Midbrain (tissue), 1 donor: ENCODE results near the gene CASP12.

Experiments
- DNase-seq: peaks from one replicate; lab custom pipeline; 2025; lab: John Stamatoyannopoulos, UW

CASP12 gene

DNA sequence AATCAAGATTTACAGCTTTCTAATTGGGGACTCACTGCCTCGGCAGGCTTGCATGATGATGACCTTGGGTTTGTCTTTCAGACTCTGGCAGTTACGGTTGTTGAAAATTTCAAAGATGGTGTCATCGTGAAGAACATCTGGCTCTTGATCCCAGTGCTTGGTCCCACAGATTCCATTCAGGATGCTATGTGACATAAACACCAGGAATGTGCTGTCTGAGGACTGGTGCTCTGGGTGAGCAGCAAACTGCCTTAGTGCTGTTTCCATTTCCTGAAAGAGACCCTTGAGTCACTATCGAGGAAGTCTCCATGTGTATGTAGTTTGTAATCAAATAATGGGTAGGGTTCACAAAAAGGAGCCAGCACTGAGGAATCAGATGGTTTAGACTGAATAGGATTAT lies 7.1 kb downstream of the CASP12 start:
- no peak for DNase-seq

DNA sequence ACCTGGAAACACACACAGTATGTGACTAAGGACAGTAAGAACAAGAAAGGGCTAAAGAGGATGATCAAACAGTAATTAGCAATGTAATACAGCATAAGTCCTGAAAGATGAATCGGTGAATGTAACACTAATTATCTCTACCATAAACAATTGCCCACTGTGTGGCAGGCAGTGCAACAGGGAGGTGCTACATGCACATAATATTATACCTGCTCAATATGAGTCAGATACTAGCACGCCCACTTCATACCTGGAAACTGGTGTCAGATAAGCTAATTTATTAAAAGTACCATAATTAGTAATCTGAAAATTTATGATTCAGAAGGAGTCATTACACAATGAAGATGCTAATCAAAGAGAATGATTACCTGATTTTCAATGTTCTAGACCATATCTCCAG lies 14.9 kb downstream of the CASP12 start:
- no peak for DNase-seq

DNA sequence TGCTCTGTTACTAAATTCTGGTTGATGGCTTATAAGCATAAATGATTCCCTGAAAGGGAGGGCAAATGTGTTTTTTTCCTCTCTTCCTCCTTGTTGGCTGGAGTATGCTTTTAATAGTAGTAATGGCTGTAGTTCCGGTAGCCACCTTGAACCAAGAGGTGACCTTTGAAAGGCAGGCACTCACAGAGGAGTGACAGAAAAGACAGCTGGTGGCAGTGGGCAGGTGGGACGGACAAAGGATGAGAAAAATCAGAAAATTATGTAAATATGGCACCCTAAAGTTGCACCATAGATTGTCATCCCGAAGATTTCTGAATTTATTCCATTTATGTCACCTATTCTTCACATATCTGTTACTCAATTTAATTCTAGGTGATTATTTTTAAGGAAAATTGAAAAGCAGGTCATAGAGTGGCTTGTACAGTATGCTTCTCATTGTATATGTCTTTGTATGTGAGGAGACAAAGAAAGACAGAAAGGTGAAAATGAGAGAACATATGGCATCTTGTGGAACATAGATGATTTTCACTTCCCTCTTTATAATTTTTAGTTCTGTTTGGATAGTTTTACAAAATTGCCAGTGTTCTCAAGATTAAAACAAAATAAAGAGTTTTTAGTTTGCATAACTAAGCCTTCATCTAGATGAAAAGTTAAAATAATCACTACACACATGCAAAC lies 17.0 kb downstream of the CASP12 start:
- no peak for DNase-seq

DNA sequence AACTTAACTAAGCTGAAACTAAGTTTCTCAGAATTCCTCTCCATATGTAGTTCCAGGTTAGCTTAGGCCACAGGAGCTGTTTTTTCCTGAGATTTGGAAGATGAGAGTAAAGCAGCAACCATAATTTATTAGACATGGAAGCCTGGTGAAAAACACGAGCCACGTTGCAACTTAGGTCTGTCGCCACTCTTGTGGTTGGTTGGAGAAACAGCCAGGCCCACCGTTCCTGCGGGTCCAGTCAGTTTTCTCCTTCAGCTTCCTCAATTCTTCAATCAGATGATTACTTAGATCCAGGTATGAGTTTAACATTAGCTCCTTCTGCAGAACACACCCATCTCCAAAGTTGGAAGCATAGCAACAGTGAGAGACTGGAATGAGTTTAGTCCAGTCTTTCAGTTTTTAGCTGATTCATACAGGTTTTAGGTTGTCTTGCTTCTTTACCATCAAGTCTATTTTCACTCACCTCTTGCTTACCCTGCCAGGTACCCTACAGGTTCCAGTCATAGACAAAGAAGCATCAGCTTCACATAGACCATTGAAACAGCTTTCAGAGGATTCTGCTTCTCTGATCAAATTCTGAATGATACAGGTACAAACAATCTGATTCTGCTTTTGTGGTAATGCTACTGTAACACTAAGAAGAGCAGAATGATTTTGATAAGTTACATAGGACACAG lies 18.6 kb downstream of the CASP12 start:
- no peak for DNase-seq

DNA sequence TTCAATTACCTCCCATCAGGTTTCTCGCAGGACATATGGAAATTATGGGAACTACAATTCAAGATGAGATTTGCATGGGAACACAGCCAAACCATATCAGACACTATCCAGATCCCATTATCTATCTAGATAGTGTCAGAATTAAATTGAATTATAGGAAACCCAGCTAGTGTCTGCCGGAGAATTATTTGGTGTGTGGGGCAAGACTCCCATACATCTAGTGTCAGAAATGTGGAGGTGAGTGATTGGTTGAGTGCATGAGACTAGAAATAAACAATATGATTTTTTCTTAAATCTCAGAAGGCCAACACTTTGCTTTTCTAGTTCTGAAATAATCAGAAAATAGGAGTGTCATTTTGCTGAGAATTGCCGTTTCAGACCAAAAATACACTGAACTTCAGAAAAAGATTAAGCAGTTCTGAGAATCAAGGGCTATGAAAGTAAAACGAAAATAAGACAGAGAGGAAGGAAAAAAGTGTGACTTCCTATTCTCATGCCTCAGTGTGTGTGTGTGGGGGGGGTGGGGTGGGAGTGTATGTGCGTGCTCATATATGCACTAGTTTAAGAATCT lies 21.3 kb downstream of the CASP12 start:
- DNase-seq, result no peak

DNA sequence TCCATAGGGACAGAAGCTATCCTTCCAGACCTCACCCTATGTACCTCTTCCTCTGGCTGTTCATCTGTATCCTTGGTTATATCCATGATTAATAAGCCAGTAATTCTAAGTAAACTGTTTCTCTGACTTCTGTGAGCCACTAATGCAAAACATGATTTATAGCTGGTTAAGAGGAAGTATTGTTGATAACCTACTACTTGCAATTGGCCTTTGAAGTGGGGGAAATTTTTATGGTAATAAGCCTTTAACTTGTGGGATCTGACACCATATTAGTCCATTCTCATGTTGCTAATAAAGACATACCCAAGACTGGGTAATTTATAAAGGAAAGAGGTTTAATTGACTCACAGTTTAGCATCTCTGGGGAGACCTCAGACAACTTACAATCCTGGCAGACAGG lies 21.9 kb downstream of the CASP12 start:
- DNase-seq, result no peak

DNA sequence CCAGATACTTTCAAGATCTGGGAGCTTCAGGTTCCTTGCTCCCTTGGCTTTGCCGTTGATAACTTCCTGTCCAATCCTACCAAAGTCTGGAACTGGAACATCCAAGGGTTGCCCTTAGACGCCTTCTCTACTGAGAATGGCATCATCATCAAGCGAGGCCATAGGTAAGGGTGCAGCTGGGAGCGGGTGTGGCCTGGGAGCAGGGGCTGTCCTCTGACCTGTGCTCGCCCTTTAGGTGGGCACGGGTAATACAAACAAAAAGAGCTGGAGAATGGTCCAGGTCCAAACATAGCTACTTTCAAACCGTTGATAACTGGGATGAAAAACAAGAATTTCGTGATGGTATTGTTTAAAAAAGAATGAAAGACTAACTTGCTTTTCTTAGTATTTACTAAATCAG lies 25.0 kb downstream of the CASP12 start:
- DNase-seq, result no peak

DNA sequence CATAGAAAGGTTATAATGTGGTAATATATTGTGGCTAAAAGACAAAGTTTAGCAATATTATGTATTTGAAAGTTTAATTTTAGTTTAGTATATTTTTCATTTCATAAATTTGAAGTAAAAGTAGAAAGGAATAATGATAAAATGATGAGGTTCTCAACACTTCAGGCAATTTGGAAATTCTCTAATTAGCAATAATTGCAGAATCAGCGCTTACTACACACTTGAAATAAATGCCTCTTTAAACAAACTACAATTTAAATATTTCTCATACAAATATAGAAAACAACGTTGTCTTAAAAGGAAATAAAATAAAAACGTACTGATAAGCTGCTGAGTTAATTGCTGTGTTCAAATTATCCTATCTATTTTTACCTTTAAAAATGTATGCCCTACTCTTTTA lies 25.9 kb downstream of the CASP12 start:
- no peak for DNase-seq

DNA sequence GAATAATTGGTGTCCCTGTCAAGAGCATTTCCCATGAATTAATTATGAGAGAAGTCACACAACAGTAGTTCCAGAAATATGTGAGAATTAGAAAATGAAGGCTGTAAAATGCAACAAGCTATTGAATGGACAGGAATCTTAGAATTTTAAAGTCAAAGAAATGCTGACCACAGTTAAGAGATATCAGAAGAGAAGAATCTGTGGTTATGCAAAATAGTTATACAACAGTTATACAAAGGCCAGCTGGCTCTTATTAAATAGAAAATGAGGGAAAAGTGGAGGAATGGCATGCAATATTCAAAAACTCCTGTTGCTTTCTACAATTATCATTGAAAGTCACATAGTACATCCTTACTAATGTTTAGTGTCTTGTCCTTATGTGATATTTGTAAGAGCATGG lies 27.4 kb downstream of the CASP12 start:
- no peak for DNase-seq

DNA sequence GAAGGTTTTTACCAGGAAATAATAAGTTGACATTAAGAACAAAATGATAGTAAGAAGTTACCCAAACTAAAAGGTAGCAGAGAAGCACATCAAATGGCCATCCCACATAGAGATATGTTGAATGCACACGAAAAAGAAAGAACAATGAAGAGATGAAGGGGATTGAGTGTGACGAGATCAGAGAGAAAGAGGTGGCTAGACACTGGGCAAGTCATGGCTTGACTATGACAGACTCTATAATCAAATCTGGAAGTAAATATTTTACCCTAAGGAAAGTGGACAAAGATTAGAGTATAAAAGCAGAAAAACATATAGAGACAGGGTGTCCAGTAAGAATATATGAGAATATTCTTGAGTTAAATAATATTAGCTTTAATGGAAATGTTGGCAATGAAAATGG lies 31.4 kb downstream of the CASP12 start:
- no peak for DNase-seq

DNA sequence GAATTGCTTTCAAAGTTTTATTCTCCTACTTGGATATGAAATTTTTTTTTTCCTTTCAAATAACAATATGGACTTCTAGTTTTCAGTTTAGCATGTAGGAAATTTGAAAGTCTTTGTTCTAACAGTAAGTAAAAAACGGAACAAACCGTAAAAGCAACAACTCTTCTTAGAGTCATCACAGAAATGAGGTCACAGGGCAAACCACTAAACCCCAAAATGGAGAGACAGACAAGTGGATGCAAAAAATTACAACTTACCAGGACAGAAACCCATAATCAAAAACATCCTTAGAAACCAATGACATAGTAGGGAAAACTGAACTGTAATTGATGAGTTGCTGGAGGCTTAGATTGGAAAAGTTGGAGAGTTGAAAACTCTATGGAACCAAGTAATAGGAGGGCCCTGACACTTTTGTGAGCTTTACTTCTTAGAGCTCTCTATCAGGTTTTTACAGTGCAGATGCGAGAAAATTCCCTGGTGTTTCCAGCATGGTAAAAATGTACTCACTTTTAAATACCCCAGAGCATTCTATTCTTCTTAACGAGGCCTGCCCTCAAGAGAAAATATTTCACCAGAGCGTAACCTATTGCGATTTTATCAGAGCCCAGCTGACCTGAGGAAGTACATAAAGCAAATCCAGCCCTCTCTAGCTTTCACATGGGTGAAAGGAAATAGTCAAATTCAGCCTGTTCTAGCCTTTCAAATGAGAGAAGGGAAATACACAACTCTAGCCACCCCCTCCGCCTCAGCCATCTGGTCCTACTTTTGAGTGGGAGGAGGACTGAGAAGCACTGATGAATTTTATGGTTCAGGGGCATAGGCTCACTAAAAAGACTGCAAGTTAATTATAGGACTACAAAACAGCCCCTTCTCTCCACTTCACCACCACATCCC lies 39.1 kb downstream of the CASP12 start:
- no peak for DNase-seq

DNA sequence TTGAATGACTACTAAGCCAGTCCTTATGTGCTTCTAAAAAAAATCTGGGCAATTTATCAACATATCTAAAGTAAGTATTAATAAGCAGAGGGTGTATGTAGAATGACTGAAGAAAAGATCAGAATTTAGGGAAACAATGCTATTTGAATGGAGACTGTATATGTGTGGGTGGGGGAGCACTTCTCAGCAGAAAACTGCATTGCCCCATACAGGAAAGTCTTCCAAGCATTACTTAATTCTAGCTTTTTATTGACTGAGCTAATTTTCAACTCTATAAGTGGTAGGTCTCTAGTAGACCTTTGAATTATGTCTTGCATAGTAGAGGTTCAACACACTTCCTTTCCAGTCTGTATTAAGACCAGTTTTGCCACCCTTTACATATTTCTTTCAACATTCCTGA lies 41.7 kb downstream of the CASP12 start:
- DNase-seq, result no peak

DNA sequence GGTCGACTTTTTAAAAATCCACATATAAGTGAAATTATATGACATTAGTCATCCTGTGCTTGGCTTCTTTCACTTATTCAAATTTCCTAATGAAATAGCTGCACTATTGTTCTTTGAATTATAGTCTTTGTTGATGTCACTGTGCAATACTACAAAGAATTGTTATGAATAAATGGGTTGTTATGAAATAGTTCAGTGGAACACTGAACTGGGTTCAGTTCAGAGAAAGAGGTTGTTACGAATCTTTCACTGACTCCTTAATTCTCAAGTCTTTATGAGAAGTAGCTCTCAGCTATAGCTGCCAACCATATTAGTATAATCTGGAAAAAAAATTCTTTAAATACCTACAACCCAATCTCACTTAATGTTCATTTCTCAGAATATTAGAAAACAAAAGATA lies 42.3 kb downstream of the CASP12 start:
- no peak for DNase-seq

DNA sequence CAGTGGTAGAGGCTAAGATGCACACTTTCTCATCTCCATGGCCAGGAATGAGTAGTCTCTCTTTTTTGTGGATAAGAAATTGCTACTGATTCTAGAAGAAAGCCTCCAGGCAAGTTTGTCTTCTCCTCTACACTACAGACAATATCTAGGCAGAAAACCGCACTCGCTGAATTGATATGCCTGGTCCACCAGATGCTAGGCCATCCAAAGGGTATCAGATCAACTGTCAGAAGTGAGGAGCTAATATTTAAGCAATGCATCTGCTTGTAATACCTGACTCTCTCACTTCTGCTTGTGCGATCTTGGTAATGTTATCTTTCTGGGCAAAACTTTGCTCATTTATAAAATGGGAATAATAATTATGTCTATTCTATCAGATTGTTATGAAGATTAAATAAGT lies 45.0 kb downstream of the CASP12 start:
- no peak for DNase-seq

DNA sequence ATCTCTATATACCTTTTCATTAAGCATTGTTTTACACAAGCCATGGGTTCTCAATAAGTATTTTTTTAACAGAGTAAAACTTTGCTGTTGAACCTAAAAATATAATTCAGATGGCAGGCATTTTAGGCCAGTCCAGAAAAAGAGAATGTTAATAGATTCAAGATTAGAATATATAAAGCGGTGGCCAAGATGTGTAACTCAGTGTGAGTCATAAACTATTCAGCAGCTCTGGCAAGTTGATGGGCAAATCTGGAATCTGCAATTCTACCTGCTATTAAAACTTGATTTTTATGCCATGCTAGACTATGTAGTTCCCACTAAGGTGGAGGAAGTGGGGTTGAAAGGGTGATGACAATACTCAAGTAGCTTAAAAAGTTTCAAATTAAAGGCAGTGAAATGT lies 45.4 kb downstream of the CASP12 start:
- no peak for DNase-seq

DNA sequence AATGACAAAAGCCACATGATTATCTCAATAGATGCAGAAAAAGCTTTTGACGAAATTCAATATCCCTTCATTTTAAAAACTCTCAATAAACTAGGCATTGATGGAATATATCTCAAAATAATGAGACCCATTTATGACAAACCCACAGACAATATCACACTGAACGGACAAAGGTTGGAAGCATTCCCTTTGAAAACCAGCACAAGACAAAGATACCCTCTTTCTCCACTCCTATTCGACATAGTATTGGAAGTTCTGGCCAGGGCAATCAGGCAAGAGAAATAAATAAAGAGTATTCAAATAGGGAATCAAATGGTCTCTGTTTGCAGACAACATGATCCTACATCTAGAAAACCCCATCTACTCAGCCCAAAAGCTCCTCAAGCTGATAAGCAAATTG lies 52.0 kb downstream of the CASP12 start:
- DNase-seq, result peak; percentile 4

DNA sequence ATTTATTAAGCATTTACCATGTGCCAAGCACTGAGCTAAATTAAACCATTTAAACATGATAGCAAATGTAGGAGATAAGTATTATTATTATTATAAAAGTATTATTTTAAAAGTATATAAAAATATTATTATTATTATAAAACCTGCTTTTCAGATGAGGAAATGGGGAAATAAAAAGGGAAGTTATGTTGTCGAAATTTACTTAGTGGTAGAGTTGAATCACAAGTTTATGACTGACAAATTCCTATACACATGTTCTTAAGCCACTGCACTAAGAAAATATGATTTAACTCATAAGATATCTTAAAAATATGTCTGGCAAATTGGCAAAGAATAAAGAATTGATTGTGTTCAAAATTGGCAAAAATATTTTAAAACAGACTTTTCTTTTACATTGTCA lies 53.8 kb downstream of the CASP12 start:
- no peak for DNase-seq

DNA sequence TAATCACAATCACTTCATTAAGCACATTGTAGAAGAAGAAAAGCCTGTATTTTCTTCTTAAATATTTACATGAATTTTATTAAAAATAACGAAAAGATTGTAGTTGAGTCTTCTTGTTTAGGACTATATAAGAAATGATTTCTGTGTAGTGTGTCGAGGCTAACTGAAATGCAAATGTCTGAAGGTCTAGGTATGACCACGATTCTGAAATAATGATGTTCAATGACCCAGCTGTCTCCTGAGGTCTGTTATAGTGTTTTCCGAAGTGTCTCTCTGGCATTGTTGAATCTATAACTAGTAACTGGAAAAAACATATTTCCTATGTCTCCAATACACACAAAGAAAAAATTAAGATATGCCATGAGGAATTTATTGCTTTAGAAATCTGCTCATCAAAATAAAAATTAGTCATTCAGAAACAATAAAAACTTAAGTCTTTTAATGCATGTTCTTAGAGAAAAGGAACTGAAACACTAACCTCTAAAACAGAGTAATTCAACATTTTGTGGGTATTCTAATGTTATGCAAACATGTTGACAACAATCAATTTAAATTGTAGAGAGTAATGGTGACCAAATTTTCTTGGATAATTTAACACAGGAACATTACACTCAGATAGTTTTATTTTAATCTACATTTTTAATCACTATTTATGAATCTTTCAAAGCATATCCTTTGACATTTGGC lies 55.0 kb downstream of the CASP12 start:
- no peak for DNase-seq

DNA sequence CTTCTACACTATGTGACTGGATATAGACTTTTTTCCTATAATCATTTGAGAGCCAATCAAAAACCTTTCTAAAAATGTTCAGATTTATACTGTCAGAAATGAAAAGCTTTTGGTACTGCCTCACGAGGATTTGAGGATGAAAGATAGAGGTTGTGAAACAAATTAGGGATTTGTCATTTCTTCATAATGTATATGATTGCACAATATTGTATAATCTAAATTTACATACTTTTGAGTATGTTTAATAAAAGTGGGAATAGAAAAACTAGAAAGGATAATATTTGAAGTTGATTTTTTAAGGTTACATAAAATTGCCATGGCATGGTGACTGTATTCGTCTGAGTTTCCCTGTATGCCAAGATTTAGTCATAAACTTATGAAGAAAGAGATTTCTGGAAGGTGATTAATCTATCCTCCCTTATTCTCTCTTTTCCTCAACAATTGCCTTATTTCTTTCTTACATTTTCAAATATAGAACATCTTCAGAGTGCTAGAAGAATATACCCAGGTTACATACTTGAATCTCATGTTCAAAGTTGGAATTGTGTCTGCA lies 56.2 kb downstream of the CASP12 start:
- no peak for DNase-seq

DNA sequence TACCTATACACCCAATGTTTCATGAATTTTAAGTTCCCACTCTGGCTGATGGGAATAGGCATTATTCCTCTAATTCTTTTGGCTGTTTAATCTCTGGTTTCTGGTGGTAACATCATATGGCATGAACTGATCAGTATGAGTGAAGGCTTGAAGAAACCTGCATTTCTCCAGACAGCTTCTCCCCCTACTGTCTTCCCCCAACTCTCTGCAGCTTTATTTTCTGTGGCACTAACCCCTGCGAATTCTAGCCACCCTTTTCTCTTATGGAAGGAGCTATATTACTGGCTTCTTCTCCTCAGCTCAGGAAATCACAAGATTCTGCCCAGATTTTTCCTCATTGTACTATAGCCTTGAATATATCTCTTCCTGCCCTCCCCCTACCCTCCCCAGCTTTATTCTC lies 57.1 kb downstream of the CASP12 start:
- DNase-seq, result no peak

DNA sequence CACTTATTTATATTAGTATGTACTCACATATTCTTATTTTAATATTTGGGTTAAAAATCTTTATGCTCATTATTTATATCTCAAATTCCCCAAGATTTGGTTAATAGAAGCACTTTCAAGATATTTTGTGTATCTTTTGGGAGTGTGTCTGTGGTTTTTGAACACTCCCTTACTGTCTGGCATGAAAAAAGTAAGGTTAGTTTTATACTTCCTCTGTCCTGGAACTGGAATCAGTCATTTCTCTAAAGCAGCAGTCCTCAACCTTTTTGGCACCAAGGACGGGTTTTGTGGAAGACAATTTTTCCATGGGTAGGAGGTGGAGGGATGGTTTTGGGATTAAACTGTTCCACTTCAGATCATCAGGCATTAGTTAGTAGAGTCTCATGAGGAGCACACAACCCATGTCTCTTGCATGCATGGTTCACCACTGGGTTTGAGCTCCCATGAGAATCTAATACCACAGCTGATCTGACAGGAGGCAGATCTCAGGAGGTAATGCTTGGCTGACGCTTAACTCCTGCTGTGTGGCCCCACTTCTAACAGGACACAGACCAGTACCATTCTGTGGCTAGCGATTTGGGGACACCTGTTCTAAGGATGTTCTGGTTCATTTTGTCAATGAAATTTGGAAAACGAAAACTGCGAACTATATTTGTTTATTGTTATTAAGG lies 60.2 kb downstream of the CASP12 start:
- DNase-seq, result no peak
